Gastrocnemius medialis (tissue), 4 donors: ENCODE measurements around the gene C14orf132.

Experiments
- CTCF ChIP-seq, 5 experiments: fragments of 450-650 bp in 3 of 5; fragments of 200-600 bp in 2 of 5; sonication (generic) in 2 of 5; IDR thresholded peaks in 4 of 5; conservative IDR thresholded peaks in 1 of 5; 1 replicate in 4 of 5; 2 replicates in 1 of 5; pipeline ENCODE4 v1.5.1; 2016 to 2019; ENCODE audit warnings: antibody characterized with exemption in 5 of 5, mild to moderate bottlenecking in 3 of 5, moderate library complexity in 3 of 5
- POLR2A ChIP-seq, 2 donors: fragments of 450-650 bp; IDR thresholded peaks; one replicate each; pipeline ENCODE4 v1.6.1; 2017; ENCODE audit warnings: antibody characterized with exemption in 2 of 2, mild to moderate bottlenecking in 2 of 2, moderate library complexity in 2 of 2

GRCh38 chr14:96001866-96002497 lies 37.2 kb upstream of the C14orf132 start:
- TF ChIP-seq CTCF (IDR thresholded peaks at IDR 0.05 in 4 of 5, conservative IDR thresholded peaks at IDR 0.05 in 1 of 5) (no peak), POLR2A (IDR thresholded peaks at IDR 0.05) (no peak)
